HG03520 (cell line): ENCODE measurements around the gene PRCP.
A peak's percentile ranks its signal among the peaks of the same experiment; 100 is the strongest.

ENCODE experiments used
- ATAC-seq: cut with Tn5 transposase; IDR thresholded peaks from one replicate; pipeline ENCODE4 v1.9.1; 2021; ENCODE audit warnings: mild to moderate bottlenecking, moderate library complexity; ENCODE audit not compliant: unreplicated experiment

PRCP gene

GRCh38 chr11:82908311-82908710 is 8.1 kb upstream of the PRCP start:
- ATAC-seq, result no peak

GRCh38 chr11:82907371-82907770 is 7.1 kb upstream of the PRCP start:
- no peak for ATAC-seq

GRCh38 chr11:82906931-82907330 is 6.7 kb upstream of the PRCP start:
- ATAC-seq, result no peak

- ATAC-seq, result no peak
These were observed 6.0 kb upstream of the PRCP start for GRCh38 chr11:82906236-82906635.

GRCh38 chr11:82903843-82904586 is 3.8 kb upstream of the PRCP start:
- no peak for ATAC-seq

- no peak for ATAC-seq
These were observed 2.6 kb upstream of the PRCP start for GRCh38 chr11:82902880-82903279.

GRCh38 chr11:82901922-82902485 is 1.8 kb upstream of the PRCP start:
- ATAC-seq, result no peak

GRCh38 chr11:82901165-82901921 is 1.1 kb upstream of the PRCP start, which contains the start of gene DDIAS:
Gene DDIAS (plus strand): TSS chr11:82901736. CDS start chr11:82914739, 13,003 bp downstream.
- peak; percentile 64 for ATAC-seq

- no peak for ATAC-seq
These were observed 313 bp downstream of the PRCP start for GRCh38 chr11:82899957-82900276.

GRCh38 chr11:82899186-82899820 is 927 bp downstream of the PRCP start:
- no peak for ATAC-seq

- ATAC-seq, result no peak
These were observed 2.0 kb downstream of the PRCP start for GRCh38 chr11:82898241-82898640.

GRCh38 chr11:82896183-82896582 is 4.0 kb downstream of the PRCP start:
- no peak for ATAC-seq

GRCh38 chr11:82895437-82896091 is 4.7 kb downstream of the PRCP start:
- peak; percentile 32 for ATAC-seq

- no peak for ATAC-seq
These were observed 7.5 kb downstream of the PRCP start for GRCh38 chr11:82892611-82893169.

GRCh38 chr11:82890936-82891335 is 9.3 kb downstream of the PRCP start:
- ATAC-seq, result no peak

- ATAC-seq, result no peak
These were observed 10.3 kb downstream of the PRCP start for GRCh38 chr11:82890002-82890341.

- ATAC-seq, result no peak
These were observed 10.9 kb downstream of the PRCP start for GRCh38 chr11:82889133-82890001.

GRCh38 chr11:82883853-82884252 is 16.4 kb downstream of the PRCP start:
- no peak for ATAC-seq

GRCh38 chr11:82874646-82875523 is 25.3 kb downstream of the PRCP start:
- ATAC-seq, result no peak
